GM12878 (cell line): ENCODE data around the gene GPR75. TPM values are rescaled to one million over a fixed set of nuclear protein-coding genes. Genes with fewer than 3 reads are reported as not detected.
"Not testable (repeated sequence)": the region's sequence is repeated elsewhere in the genome, so short reads cannot be mapped to it uniquely, and the experiment has no call there.

Source experiments
- ATAC-seq: fragments of 200-7000 bp; cut with Tn5 transposase; 3 replicates; pipeline ENCODE4 v1.9.1; 2020; ENCODE audit warnings: mild to moderate bottlenecking, moderate library complexity
- BruUV-seq: library from RNA; stranded (reverse); fragments of 400-500 nt; replicated peaks from 2 replicates; lab custom pipeline; 2021; lab: Mats Ljungman, UMichigan
- CTCF ChIA-PET: fragments of 300-600 bp; sonication (Branson Sonifier 250); formaldehyde crosslinking; extraction: SDS; loops from one replicate; lab custom pipeline; 2021; ENCODE audit warnings: inconsistent platforms; lab: Yijun Ruan, JAX
- POLR2A ChIA-PET: fragments of 350-600 bp; formaldehyde crosslinking; extraction: SDS; loops from one replicate; lab custom pipeline; 2021; ENCODE audit warnings: inconsistent platforms; lab: Charles Lee
- RAD21 ChIA-PET: fragments of 300-600 bp; sonication (Branson Sonifier 250); formaldehyde crosslinking; loops from one replicate; lab custom pipeline; 2023; ENCODE audit warnings: antibody characterized with exemption; ENCODE audit not compliant: unreplicated experiment; lab: Charles Lee
- SMC1A ChIA-PET: fragments of 300-600 bp; sonication (Branson Sonifier 250); formaldehyde crosslinking; loops from one replicate; lab custom pipeline; 2023; ENCODE audit not compliant: unreplicated experiment, uncharacterized antibody; lab: Charles Lee
- DNase-seq: peaks from one replicate; pipeline ENCODE4 v3.0.0-alpha.2; 2011; ENCODE audit warnings: low read depth, low spot score
- FAIRE-seq: peaks from 3 replicates; lab custom pipeline; 2011; peaks lifted over from hg19 to GRCh38; lab: Jason Lieb, UNC
- H2AFZ ChIP-seq: 2 replicates; pipeline ENCODE4 v1.6.0; 2011; ENCODE audit warnings: low read depth, low read length, control low read depth; ENCODE audit not compliant: control insufficient read depth
- H3K27ac ChIP-seq: 2 replicates; pipeline ENCODE4 v1.5.1; 2011; ENCODE audit warnings: control low read depth; ENCODE audit not compliant: control insufficient read depth, insufficient read depth
- H3K27me3 ChIP-seq, 2 experiments: replicated peaks in 1 of 2; 2 replicates each; pipeline versions ENCODE4 v1.6.0 to v1.6.1; 2011; ENCODE audit warnings: low read length in 1 of 2; ENCODE audit not compliant: control insufficient read depth in 2 of 2, insufficient read depth in 2 of 2
- H3K36me3 ChIP-seq, 2 experiments: 2 replicates each; pipeline ENCODE4 v1.5.1; 2011; ENCODE audit warnings: low read length in 1 of 2; ENCODE audit not compliant: control insufficient read depth in 2 of 2, insufficient read depth in 2 of 2
- H3K4me1 ChIP-seq: 2 replicates; pipeline ENCODE4 v1.6.1; 2011; ENCODE audit warnings: mild to moderate bottlenecking, low read length, moderate library complexity, mixed read lengths; ENCODE audit not compliant: control insufficient read depth, insufficient read depth
- H3K4me2 ChIP-seq: 2 replicates; pipeline ENCODE4 v1.6.0; 2011; ENCODE audit warnings: control low read depth; ENCODE audit not compliant: control insufficient read depth, insufficient read depth
- H3K4me3 ChIP-seq: fragments of 200-600 bp; sonication (generic); 2 replicates; pipeline ENCODE4 v1.5.1; 2016
- H3K79me2 ChIP-seq: 2 replicates; pipeline ENCODE4 v1.6.0; 2011; ENCODE audit warnings: low read length; ENCODE audit not compliant: control insufficient read depth, insufficient read depth
- H3K9ac ChIP-seq: 2 replicates; pipeline ENCODE4 v1.8.0; 2011; ENCODE audit warnings: low read length, control low read depth, mixed read lengths; ENCODE audit not compliant: control insufficient read depth, insufficient read depth
- H3K9me3 ChIP-seq: replicated peaks from 3 replicates; pipeline ENCODE4 v1.5.1; 2011; ENCODE audit warnings: mild to moderate bottlenecking, low read length; ENCODE audit not compliant: control insufficient read depth, insufficient read depth
- H4K20me1 ChIP-seq: 2 replicates; pipeline ENCODE4 v1.6.0; 2011; ENCODE audit not compliant: control insufficient read depth, insufficient read depth
- FOXM1 ChIP-seq: IDR thresholded peaks from 2 replicates; pipeline ENCODE4 v1.6.1; 2012; ENCODE audit warnings: low read depth, mild to moderate bottlenecking, inconsistent platforms, low read length, moderate library complexity
- NFYA ChIP-seq: IDR thresholded peaks from 2 replicates; pipeline ENCODE4 v1.6.1; 2011; ENCODE audit warnings: low read depth, mild to moderate bottlenecking, low read length, improper control_type of control experiment, borderline replicate concordance
- PAX5 ChIP-seq: IDR thresholded peaks from 2 replicates; pipeline ENCODE4 v1.6.1; 2011; ENCODE audit warnings: low read depth, low read length, borderline replicate concordance
- PML ChIP-seq: IDR thresholded peaks from 2 replicates; pipeline ENCODE4 v1.6.1; 2012; ENCODE audit warnings: low read length, inconsistent platforms
- ZZZ3 ChIP-seq: IDR thresholded peaks from 2 replicates; pipeline ENCODE4 v1.6.1; 2011; ENCODE audit warnings: low read depth; ENCODE audit not compliant: control insufficient read depth, insufficient read length
- WGBS: methylation state at CpG from one replicate; pipeline ENCODE4 v1.1.6; 2016; ENCODE audit warnings: low lambda C conversion rate; ENCODE audit not compliant: insufficient replicate concordance, insufficient coverage; ENCODE audit errors: missing lambda C conversion rate; 5-methylcytosine and 5-hydroxymethylcytosine counted together
- in situ Hi-C: fragments of 300-500 bp; cut with MboI; formaldehyde crosslinking; loops from 9 replicates; pipeline ENCODE4 v1.14.3; 2018; ENCODE audit warnings: mixed read lengths
- intact Hi-C: fragments of 100-400 bp; cut with micrococcal nuclease; formaldehyde crosslinking; loops from one replicate; pipeline ENCODE4 v1.14.2; 2022; ENCODE audit not compliant: unreplicated experiment
- polyA plus RNA-seq, 11 experiments: library from polyadenylated mRNA; depleted of rRNA in 4 of 11; unstranded in 6 of 11; stranded (reverse) in 5 of 11; fragments of >200 nt; fragmentation: Nextera tagmentation in 4 of 11; fragmentation: Illumina TruSeq in 1 of 11; extraction: Ambion mirVana in 4 of 11; extraction: Trizol in 1 of 11; gene quantifications; 1 replicate in 1 of 11; 2 replicates in 10 of 11; pipeline versions ENCODE4 v1.2.1 to v1.2.3, GENCODE V29; 2011 to 2016; ENCODE audit warnings: inconsistent platforms in 2 of 11, missing spikeins in 2 of 11, low read depth in 1 of 11
- total RNA-seq, 4 experiments: library from RNA; depleted of rRNA in 3 of 4; stranded (reverse); fragments of >200 nt in 3 of 4; fragmentation: Illumina TruSeq in 1 of 4; extraction: Trizol in 1 of 4; gene quantifications; 2 replicates each; pipeline versions ENCODE4 v1.2.1 to v1.2.3, GENCODE V29; 2013 to 2021
- TF ChIP-seq, protein P1 (sequence below): fragments of 450-650 bp; IDR thresholded peaks from 2 replicates; pipeline ENCODE4 v1.6.1; 2016; ENCODE audit warnings: mild to moderate bottlenecking

The GPR75 gene
- total and polyA plus RNA-seq, 10 of the 15 experiments (the other 5 are each of a cell fraction or from before 2014, with no cell fraction given) = 0.02 to 3.5 (median 2.3) TPM; not detected in 2

DNA sequence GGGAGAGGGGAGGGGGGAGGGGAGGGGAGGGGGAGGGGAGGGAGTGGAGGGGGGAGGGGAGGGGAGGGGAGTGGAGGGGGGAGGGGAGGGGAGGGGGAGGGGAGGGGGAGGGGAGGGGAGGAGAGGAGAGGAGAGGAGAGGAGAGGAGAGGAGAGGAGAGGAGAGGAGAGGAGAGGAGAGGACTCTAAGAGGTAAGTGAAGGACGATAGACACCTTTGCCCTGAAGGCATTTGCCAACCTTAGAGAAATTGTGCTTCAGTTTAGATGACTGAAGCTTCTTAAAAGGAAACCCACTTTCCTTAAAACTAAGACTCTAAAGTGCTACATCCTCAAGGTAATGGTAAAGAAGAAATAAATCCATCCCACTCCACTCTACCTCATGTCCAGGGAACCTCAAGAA lies 19.2 kb downstream of the GPR75 start:
- SMC1A ChIA-PET = interaction anchor here (0.8 kb wide), 1 partner anchor 276 kb away, joined by 3 read pairs; no protein-coding TSS in a partner anchor
- 44% methylated on average over 1 of the region's 1 CpG for WGBS
- FAIRE-seq (no peak), ATAC-seq (no peak), DNase-seq (no peak)
- CTCF ChIA-PET = interaction anchor here (1.5 kb wide), 1 partner anchor 53 kb away, joined by 3 read pairs; the partner anchor contains the start of gene ERLEC1
- RAD21 ChIA-PET = no interaction called here
- TF ChIP-seq ZZZ3 = no peak
- no peak for TF ChIP-seq PML
- TF ChIP-seq, protein P1, sequence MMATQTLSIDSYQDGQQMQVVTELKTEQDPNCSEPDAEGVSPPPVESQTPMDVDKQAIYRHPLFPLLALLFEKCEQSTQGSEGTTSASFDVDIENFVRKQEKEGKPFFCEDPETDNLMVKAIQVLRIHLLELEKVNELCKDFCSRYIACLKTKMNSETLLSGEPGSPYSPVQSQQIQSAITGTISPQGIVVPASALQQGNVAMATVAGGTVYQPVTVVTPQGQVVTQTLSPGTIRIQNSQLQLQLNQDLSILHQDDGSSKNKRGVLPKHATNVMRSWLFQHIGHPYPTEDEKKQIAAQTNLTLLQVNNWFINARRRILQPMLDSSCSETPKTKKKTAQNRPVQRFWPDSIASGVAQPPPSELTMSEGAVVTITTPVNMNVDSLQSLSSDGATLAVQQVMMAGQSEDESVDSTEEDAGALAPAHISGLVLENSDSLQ = no peak
- TF ChIP-seq PAX5 = no peak
- TF ChIP-seq NFYA = no peak
- no peak for TF ChIP-seq FOXM1
- POLR2A ChIA-PET = no interaction called here
- no peak overlapping the region for H3K9ac ChIP-seq
- H3K27me3 ChIP-seq = no peaks in the 10 kb centered on the region
- H4K20me1 ChIP-seq = no peaks in the 10 kb centered on the region
- H3K4me3 ChIP-seq = no peak overlapping the region
- H3K9me3 ChIP-seq = no peaks in the 10 kb centered on the region
- no peak overlapping the region for H2AFZ ChIP-seq
- H3K79me2 ChIP-seq = no peaks in the 10 kb centered on the region
- no TSS peak for BruUV-seq
- no peak overlapping the region for H3K27ac ChIP-seq
- H3K4me2 ChIP-seq = no peak overlapping the region
- intact Hi-C loops (no loop called here), in situ Hi-C loops (no loop called here)
- H3K4me1 ChIP-seq = no peaks in the 10 kb centered on the region
- no peaks in the 10 kb centered on the region for H3K36me3 ChIP-seq

DNA sequence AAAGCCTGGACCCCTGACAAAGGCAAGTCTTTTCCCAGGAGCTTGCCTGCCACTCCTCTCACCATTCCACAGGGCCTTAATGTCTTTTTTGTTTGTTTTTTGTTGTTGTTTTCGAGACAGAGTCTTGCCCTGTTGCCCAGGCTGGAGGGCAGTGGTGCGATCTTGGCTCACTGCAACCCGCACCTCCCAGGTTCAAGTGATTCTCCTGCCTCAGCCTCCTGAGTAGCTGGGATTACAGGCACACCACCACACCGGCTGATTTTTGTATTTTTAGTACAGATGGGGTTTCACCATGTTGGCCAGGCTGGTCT lies 29.8 kb downstream of the GPR75 start:
- H3K79me2 ChIP-seq, RAD21 ChIA-PET, H3K9ac ChIP-seq, POLR2A ChIA-PET, H4K20me1 ChIP-seq, FAIRE-seq, H3K27ac ChIP-seq, SMC1A ChIA-PET, DNase-seq, H3K9me3 ChIP-seq, H3K4me3 ChIP-seq, CTCF ChIA-PET, H3K4me1 ChIP-seq, BruUV-seq, in situ Hi-C loops, ATAC-seq, H2AFZ ChIP-seq, H3K27me3 ChIP-seq, intact Hi-C loops, H3K4me2 ChIP-seq, H3K36me3 ChIP-seq: not testable (repeated sequence)
- WGBS = 58% methylated on average over 4 of the region's 4 CpGs
